ENCODE data around the gene HECTD4. TPM values are rescaled to one million over a fixed set of nuclear protein-coding genes. Genes with fewer than 3 reads are reported as not detected.

The HECTD4 gene
- total and polyA plus RNA-seq, 2 experiments from 2014 or later = 25.7 to 36.9 TPM

DNA sequence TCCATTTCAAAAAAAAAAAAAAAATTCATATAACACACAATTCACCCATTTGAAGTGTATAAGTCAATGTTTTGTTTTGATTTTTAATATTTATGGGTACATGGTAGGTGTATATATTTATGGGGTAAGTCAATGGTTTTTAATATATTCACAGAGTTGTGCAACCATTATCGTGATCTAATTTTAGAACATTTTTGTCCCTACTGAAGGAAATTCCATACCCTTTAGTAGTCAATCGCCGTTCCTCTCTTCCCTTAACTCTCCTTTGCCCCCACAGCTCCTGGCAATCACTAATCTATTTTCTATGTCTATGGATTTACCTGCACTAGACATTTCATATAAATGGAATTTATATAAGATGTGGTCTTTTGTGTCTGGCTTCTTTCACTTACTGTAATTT, 164.1 kb downstream of the HECTD4 start:
- ATAC-seq (no peak), DNase-seq (ENCODE audit: low spot score) (no peak)
- Histone ChIP-seq H4K20me1 (replicated peaks; ENCODE audit: insufficient read depth) (no peaks in the 10 kb centered on the region), H3K4me2 (no peak overlapping the region), H3F3A (replicated peaks; ENCODE audit: low read depth) (no peaks in the 10 kb centered on the region), H3K27ac (ENCODE audit: low read depth) (no peak overlapping the region), H3K9me2 (ENCODE audit: insufficient read depth) (no peaks in the 10 kb centered on the region), H3K27me3 (ENCODE audit: insufficient read depth) (no peaks in the 10 kb centered on the region), H3K4me1 (ENCODE audit: insufficient read depth) (no peaks in the 10 kb centered on the region), H3K4me3 (no peak overlapping the region), H3K79me2 (replicated peaks; ENCODE audit: insufficient read depth) (no peaks in the 10 kb centered on the region), H3K36me3 (ENCODE audit: insufficient read depth) (no peaks in the 10 kb centered on the region), H2AFZ (no peak overlapping the region)
- H3K4me1 Mint-ChIP-seq = no peaks in the 10 kb centered on the region
- H3K9me3 Mint-ChIP-seq = no peaks in the 10 kb centered on the region; the same call in 2 of the 3 replicates
- TF ChIP-seq NANOG (IDR thresholded peaks at IDR 0.05; ENCODE audit: borderline replicate concordance) (no peak), POLR2AphosphoS5 (IDR thresholded peaks at IDR 0.05; ENCODE audit: low read depth) (no peak), STAT1 (IDR thresholded peaks at IDR 0.05; ENCODE audit: unreplicated experiment) (no peak), EZH2 (IDR thresholded peaks at IDR 0.05; ENCODE audit: low read depth, unreplicated experiment) (no peak), EZH2phosphoT487 (IDR thresholded peaks at IDR 0.05; ENCODE audit: unreplicated experiment) (no peak), ZNF114 (CRISPR knock-in tag; IDR thresholded peaks at IDR 0.05) (no peak), ZNF331 (CRISPR knock-in tag; IDR thresholded peaks at IDR 0.05; ENCODE audit: low read depth) (no peak), CREB1 (CRISPR knock-in tag; IDR thresholded peaks at IDR 0.05; ENCODE audit: low read depth) (no peak)
- TF ChIP-seq, protein P1, sequence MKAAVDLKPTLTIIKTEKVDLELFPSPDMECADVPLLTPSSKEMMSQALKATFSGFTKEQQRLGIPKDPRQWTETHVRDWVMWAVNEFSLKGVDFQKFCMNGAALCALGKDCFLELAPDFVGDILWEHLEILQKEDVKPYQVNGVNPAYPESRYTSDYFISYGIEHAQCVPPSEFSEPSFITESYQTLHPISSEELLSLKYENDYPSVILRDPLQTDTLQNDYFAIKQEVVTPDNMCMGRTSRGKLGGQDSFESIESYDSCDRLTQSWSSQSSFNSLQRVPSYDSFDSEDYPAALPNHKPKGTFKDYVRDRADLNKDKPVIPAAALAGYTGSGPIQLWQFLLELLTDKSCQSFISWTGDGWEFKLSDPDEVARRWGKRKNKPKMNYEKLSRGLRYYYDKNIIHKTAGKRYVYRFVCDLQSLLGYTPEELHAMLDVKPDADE (IDR thresholded peaks at IDR 0.05) = no peak
- TF ChIP-seq, protein P2, sequence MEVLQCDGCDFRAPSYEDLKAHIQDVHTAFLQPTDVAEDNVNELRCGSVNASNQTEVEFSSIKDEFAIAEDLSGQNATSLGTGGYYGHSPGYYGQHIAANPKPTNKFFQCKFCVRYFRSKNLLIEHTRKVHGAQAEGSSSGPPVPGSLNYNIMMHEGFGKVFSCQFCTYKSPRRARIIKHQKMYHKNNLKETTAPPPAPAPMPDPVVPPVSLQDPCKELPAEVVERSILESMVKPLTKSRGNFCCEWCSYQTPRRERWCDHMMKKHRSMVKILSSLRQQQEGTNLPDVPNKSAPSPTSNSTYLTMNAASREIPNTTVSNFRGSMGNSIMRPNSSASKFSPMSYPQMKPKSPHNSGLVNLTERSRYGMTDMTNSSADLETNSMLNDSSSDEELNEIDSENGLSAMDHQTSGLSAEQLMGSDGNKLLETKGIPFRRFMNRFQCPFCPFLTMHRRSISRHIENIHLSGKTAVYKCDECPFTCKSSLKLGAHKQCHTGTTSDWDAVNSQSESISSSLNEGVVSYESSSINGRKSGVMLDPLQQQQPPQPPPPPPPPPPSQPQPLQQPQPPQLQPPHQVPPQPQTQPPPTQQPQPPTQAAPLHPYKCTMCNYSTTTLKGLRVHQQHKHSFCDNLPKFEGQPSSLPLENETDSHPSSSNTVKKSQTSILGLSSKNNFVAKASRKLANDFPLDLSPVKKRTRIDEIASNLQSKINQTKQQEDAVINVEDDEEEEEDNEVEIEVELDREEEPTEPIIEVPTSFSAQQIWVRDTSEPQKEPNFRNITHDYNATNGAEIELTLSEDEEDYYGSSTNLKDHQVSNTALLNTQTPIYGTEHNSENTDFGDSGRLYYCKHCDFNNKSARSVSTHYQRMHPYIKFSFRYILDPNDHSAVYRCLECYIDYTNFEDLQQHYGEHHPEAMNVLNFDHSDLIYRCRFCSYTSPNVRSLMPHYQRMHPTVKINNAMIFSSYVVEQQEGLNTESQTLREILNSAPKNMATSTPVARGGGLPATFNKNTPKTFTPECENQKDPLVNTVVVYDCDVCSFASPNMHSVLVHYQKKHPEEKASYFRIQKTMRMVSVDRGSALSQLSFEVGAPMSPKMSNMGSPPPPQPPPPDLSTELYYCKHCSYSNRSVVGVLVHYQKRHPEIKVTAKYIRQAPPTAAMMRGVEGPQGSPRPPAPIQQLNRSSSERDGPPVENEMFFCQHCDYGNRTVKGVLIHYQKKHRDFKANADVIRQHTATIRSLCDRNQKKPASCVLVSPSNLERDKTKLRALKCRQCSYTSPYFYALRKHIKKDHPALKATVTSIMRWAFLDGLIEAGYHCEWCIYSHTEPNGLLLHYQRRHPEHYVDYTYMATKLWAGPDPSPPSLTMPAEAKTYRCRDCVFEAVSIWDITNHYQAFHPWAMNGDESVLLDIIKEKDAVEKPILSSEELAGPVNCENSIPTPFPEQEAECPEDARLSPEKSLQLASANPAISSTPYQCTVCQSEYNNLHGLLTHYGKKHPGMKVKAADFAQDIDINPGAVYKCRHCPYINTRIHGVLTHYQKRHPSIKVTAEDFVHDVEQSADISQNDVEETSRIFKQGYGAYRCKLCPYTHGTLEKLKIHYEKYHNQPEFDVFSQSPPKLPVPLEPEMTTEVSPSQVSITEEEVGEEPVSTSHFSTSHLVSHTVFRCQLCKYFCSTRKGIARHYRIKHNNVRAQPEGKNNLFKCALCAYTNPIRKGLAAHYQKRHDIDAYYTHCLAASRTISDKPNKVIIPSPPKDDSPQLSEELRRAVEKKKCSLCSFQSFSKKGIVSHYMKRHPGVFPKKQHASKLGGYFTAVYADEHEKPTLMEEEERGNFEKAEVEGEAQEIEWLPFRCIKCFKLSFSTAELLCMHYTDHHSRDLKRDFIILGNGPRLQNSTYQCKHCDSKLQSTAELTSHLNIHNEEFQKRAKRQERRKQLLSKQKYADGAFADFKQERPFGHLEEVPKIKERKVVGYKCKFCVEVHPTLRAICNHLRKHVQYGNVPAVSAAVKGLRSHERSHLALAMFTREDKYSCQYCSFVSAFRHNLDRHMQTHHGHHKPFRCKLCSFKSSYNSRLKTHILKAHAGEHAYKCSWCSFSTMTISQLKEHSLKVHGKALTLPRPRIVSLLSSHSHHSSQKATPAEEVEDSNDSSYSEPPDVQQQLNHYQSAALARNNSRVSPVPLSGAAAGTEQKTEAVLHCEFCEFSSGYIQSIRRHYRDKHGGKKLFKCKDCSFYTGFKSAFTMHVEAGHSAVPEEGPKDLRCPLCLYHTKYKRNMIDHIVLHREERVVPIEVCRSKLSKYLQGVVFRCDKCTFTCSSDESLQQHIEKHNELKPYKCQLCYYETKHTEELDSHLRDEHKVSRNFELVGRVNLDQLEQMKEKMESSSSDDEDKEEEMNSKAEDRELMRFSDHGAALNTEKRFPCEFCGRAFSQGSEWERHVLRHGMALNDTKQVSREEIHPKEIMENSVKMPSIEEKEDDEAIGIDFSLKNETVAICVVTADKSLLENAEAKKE (CRISPR knock-in tag; IDR thresholded peaks at IDR 0.05) = no peak
- TF ChIP-seq, protein P3, sequence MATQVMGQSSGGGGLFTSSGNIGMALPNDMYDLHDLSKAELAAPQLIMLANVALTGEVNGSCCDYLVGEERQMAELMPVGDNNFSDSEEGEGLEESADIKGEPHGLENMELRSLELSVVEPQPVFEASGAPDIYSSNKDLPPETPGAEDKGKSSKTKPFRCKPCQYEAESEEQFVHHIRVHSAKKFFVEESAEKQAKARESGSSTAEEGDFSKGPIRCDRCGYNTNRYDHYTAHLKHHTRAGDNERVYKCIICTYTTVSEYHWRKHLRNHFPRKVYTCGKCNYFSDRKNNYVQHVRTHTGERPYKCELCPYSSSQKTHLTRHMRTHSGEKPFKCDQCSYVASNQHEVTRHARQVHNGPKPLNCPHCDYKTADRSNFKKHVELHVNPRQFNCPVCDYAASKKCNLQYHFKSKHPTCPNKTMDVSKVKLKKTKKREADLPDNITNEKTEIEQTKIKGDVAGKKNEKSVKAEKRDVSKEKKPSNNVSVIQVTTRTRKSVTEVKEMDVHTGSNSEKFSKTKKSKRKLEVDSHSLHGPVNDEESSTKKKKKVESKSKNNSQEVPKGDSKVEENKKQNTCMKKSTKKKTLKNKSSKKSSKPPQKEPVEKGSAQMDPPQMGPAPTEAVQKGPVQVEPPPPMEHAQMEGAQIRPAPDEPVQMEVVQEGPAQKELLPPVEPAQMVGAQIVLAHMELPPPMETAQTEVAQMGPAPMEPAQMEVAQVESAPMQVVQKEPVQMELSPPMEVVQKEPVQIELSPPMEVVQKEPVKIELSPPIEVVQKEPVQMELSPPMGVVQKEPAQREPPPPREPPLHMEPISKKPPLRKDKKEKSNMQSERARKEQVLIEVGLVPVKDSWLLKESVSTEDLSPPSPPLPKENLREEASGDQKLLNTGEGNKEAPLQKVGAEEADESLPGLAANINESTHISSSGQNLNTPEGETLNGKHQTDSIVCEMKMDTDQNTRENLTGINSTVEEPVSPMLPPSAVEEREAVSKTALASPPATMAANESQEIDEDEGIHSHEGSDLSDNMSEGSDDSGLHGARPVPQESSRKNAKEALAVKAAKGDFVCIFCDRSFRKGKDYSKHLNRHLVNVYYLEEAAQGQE (IDR thresholded peaks at IDR 0.05; ENCODE audit: unreplicated experiment) = no peak
- TF ChIP-seq, protein P4, sequence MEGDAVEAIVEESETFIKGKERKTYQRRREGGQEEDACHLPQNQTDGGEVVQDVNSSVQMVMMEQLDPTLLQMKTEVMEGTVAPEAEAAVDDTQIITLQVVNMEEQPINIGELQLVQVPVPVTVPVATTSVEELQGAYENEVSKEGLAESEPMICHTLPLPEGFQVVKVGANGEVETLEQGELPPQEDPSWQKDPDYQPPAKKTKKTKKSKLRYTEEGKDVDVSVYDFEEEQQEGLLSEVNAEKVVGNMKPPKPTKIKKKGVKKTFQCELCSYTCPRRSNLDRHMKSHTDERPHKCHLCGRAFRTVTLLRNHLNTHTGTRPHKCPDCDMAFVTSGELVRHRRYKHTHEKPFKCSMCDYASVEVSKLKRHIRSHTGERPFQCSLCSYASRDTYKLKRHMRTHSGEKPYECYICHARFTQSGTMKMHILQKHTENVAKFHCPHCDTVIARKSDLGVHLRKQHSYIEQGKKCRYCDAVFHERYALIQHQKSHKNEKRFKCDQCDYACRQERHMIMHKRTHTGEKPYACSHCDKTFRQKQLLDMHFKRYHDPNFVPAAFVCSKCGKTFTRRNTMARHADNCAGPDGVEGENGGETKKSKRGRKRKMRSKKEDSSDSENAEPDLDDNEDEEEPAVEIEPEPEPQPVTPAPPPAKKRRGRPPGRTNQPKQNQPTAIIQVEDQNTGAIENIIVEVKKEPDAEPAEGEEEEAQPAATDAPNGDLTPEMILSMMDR (conservative IDR thresholded peaks at IDR 0.05; ENCODE audit: low read depth in 2 of 2) = no peak
- no peak overlapping the region for H3K27ac Mint-ChIP-seq
- peaks cover 7% of the 10 kb centered on the region for H3K27me3 Mint-ChIP-seq (ENCODE audit: insufficient read depth, low read depth, poor library complexity)
- H3K36me3 Mint-ChIP-seq (ENCODE audit: low read depth) = no peaks in the 10 kb centered on the region
- H3K4me3 Mint-ChIP-seq = no peak overlapping the region

Data from GM23338 (cell line).